CMK (cell line): ENCODE measurements around the gene MAN1C1.
A peak's percentile ranks its signal among the peaks of the same experiment; 100 is the strongest.

Experiments
- DNase-seq: peaks from one replicate; pipeline ENCODE4 v3.0.0-alpha.2; 2010; ENCODE audit warnings: low read depth

MAN1C1 gene

DNA sequence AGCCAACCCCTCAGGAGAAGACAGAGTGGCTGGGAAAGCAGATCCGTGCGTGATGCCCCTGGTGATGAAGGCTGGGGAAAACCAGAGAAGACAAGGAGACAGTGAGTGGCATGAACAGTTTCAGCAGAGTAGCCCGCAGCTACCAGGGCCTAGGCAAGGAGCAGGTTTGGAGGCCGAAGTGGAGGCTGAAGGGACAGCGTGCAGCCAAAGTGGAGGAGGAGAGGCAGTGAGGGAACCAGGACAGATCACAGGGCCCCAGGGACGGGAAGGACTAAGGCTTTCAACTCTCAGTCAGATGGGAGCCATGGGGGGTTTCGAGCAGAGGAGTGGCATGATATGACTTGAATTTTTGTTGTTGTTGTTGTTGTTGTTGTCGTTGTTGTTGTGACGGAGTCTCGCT, 123.5 kb downstream of the MAN1C1 start:
- DNase-seq: no peak

DNA sequence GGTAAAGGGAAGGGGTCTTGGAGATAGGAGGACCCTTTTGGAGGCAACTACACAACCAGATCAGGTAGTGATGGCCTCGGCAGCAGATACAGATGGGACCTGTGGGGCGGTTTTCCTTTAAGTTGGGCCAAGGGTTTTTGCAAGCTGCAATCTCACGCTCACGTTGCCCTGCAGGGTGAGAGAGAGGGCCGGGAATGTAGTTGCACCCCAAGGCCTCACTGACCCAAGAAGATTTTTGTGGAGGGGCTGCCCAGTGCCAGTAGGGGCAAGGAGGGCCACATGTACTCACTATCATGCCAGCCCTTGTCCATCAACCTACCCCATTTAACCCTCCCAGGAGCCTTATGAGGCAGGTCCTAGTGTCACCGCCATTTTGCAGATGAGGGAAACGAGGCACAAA, 125.7 kb downstream of the MAN1C1 start:
- DNase-seq: no peak

GRCh38 chr1:25743164-25744139, 126.9 kb downstream of the MAN1C1 start:
- no peak for DNase-seq

DNA sequence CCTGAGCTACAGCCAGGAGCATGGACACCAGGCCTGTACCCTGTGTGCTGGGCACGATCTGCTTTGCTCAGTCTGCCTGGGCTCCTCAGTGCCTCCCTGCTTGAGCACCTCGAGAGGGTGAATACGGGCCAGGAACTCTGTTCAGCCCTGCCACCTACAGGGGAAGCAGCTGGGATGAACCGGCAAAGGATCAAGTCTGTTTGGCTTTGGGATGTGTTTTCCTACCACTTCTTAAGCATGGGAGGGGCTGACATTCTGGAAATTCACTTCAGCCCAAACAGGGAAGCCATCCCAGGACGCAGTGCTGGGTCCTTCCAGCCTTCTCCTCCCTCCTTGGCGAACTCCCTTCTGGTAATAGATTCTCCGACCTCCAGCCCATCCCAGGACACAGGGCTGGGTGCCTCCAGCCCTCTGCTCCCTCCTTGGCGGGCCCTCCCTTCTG, 127.6 kb downstream of the MAN1C1 start:
- no peak for DNase-seq

GRCh38 chr1:25744636-25745425, 128.2 kb downstream of the MAN1C1 start:
- no peak for DNase-seq

GRCh38 chr1:25746299-25747045, 129.9 kb downstream of the MAN1C1 start:
- DNase-seq: no peak

GRCh38 chr1:25747046-25747719, 130.6 kb downstream of the MAN1C1 start:
- DNase-seq: no peak

GRCh38 chr1:25748531-25749205, 132.1 kb downstream of the MAN1C1 start:
- DNase-seq: no peak

DNA sequence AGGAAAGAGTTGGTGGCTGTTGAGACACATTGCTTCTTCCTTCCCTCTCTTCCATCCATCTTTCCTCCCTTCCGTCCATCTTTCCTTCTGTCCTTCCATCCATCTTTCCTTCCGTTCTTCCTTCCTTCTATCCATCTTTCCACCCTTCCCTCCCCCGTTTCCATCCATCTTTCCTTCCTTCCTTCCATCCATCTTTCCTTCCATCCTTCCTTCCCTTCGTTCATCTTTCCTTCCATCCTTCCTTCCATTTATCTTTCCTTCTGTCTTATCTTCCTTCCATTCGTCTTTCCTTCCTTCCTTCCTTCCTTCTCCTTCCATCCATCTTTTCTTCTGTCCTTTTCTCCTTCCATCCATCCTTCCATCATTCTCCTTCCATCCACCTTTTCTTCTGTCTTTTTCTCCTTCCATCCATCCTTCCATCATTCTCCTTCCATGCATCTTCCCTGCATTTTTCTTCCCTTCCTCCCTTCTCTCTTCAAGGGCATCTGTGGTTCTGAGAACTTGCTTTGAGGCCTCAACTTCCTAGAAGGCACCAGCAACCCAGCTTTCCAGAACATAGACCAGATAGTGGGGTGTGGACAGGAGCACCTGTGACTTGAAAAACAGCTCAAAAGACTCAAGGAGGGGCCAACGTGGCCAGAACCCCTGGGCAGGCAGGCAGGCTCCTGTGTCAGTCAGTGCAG, 134.5 kb downstream of the MAN1C1 start:
- DNase-seq: no peak

- no peak for DNase-seq
Measured at GRCh38 chr1:25754470-25755181, 138.0 kb downstream of the MAN1C1 start.

GRCh38 chr1:25755475-25756125, 139.0 kb downstream of the MAN1C1 start:
- no peak for DNase-seq

DNA sequence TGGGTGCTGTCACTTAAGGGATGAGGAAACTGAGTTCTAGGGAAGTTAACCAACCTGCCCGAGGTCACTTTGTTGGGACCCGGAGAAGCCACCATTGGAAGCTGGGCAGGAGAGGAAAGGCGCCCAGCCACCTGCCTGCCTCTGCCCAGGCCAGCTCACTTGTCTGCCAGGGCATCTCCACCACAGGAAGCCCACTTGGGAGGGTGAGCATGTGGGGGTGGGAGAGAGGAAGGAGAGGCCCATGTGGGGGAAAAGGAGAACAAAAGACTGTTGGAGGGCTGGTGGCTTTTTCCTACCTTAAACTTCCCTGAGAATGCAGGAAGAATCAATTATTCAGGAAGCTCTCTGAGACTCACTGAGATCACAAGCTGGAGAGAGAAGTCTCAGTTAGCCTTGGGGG, 139.6 kb downstream of the MAN1C1 start:
- DNase-seq: peak; percentile 56

DNA sequence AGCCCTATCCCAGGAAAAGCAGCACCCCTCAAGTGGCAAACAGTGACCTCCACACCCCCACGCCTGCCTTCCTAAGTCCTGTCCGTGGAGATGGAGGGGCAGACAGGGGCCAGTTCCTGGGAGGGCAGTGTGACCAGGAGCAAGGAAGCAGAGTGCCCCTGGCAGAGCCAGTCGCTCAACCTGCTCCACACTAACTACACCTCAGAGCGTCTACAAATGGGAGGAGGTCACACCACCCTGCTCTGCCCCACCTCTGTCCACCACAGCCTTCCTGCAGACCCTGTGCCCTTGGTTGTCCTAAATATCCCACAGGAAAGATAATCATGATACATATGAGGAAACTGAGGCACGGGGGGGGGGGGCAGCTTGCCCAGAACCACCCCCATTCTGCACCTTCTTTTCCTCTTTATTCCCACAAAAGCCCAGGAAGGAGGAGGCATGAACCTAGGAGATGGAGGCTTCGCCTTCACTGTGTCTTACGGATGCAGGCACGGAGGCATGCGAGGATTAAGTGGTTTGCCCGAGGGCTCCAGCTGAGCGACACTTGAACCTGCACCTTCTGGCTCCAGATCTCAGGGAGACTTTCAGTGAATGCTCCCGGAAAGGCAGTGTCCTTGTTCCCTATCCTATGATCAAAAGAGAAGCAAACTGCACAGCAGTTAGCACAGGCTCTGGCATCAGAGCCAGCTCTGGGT, 140.7 kb downstream of the MAN1C1 start:
- no peak for DNase-seq

- DNase-seq: no peak
Measured at GRCh38 chr1:25757846-25758185, 141.2 kb downstream of the MAN1C1 start.

DNA sequence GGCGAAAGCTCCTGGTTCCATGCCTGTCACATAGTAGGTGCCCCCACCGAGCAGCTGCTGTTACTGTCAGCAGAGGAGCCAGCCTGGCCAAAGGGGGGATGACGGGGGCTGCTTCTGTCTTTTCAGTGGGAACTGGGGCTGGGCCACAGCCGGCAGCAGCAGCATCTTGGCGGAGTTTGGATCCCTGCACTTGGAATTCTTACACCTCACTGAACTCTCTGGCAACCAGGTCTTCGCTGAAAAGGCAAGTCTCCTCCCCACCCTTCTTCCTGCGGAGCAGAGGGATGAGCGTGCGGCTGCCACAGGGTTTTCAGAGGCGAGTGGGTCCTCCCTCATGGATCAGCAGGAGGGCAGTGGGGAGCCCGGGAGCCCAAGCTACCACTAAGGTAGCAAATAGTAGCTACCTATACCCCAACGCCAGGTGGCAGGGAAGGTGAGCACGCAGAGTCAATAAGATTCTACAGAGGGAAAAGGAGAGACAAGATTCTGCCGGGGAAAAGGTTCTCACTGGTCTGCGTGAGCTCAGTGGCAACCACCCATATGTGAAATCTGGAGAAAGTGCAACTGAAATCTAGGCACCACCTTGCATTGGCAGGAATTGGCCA, 142.0 kb downstream of the MAN1C1 start:
- no peak for DNase-seq

DNA sequence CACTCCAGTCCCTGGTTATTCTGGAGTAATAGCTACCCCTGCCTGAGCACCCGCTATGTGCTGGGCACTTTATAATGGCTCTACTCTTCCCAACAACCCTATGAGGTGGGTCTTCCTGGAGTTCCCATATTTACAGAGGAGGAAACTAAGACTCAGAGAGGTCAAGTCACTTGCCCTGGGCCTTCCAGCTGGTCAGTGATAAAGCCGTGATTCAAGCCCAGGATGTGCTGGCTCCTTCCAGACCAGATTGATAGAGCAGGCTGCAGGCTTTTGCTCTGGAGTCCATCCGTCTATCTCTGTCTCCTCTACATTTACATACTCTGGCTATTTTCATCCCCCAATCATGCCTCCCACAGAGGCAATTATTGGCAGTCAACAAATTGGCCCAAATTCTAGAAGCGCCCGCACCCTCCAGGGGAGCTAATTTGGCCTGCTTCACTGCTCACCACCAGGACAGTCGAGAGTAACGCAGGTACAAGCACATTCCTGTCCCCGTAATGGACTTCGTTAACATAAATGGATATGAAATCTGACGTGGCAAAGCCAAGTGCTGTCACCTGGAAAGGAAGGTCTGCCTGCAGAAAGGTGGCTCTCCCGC, 143.6 kb downstream of the MAN1C1 start:
- no peak for DNase-seq

- peak; percentile 55 for DNase-seq
Measured at GRCh38 chr1:25760871-25761270, 144.3 kb downstream of the MAN1C1 start.

DNA sequence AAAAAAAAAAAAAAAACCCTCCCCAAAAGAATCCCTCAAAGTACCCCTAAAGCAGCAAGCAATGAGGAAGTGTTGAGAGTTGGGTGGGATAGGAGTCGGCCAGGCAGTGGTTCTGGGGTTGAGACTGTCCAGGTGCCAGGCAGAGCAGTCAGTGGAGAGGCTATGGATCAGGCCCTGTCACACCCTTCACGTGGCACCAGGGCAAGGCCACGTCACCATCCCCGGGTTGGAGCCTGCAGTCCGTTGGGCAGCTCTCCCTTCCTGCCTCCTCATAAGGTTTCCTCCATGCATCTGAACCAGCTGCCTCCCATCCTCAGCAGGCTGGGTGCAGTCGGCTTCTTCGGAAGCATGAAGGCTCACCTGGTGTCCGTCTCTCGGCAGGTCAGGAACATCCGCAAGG, 146.9 kb downstream of the MAN1C1 start:
- no peak for DNase-seq
